ENCODE results near the gene DSC3. TPM values are rescaled to one million over a fixed set of nuclear protein-coding genes. Genes with fewer than 3 reads are reported as not detected.

Gene DSC3
- total RNA-seq, 1 experiment from 2014 or later: 0.61 TPM

DNA sequence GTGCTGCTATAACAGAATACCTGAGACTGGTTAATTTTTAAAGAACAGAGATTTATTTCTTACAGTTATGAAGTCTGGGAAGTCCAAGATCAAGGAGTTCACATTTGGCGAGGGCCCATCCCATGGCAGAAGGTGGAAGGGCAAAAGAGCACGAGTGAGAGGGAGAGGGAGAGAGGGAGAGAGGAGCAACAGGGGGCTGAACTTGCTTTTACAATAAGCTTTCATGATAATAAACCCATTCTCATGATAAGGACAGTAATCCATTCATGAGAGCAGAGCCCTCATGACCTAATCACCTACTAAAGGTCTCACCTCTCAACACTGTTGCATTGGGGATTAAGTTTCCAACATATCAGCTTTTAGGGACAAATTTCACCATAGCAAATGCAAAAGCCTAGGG lies 45.3 kb downstream of the DSC3 start:
- TF ChIP-seq CTCF (conservative IDR thresholded peaks at IDR 0.05): no peak
- WGBS (ENCODE audit: extremely low coverage, insufficient read length, low lambda C conversion rate): no CpG with 5 or more reads among the region's 2 CpGs
- Mint-ChIP-seq H3K4me1 (peaks cover 37 to 39% of the 10 kb centered on the region in 2 experiments), H3K9me3 (no peaks in the 10 kb centered on the region), H3K27me3 (ENCODE audit: low read depth) (peaks cover 2% of the 10 kb centered on the region; the same call in 1 of the 2 replicates), H3K36me3 (ENCODE audit: insufficient read depth in 1 of 3, low read depth in 3 of 3) (no peaks in the 10 kb centered on the region; a peak in 1 of 7 replicates), H3K4me3 (no peak overlapping the region), H3K27ac (no peak overlapping the region)
- no peak for DNase-seq
- peaks cover 2% of the 10 kb centered on the region; the same call in 1 of the 2 replicates for H3K4me1 ChIP-seq (ENCODE audit: insufficient read depth, low read length)
- no peak overlapping the region for H3K23ac ChIP-seq (ENCODE audit: insufficient read length, low read depth, low read length)
- H3K56ac ChIP-seq (ENCODE audit: insufficient read length, low read depth, low read length): no peak overlapping the region
- H4K5ac ChIP-seq (ENCODE audit: insufficient read length, low read depth, low read length): no peak overlapping the region
- no peak overlapping the region for H4K8ac ChIP-seq (replicated peaks; ENCODE audit: insufficient read length, low read depth, low read length)
- H3T11ph ChIP-seq (ENCODE audit: low read length): no peak overlapping the region
- no peak overlapping the region for H3K14ac ChIP-seq (ENCODE audit: insufficient read depth, low read length)
- no peak overlapping the region for H3K4me2 ChIP-seq (ENCODE audit: insufficient read depth, insufficient read length, low read length)
- H3K79me1 ChIP-seq (ENCODE audit: insufficient read depth, low read depth, low read length, poor library complexity, severe bottlenecking): no peaks in the 10 kb centered on the region
- H3K4ac ChIP-seq (ENCODE audit: low read depth, low read length): no peak overlapping the region
- H2BK120ac ChIP-seq (ENCODE audit: low read depth, low read length, poor library complexity, severe bottlenecking): no peak overlapping the region
- no peak overlapping the region for H2BK12ac ChIP-seq (ENCODE audit: insufficient read length, low read depth, low read length)
- no peak overlapping the region for H4K91ac ChIP-seq (ENCODE audit: insufficient read length, low read depth, low read length)
- H3K18ac ChIP-seq (ENCODE audit: insufficient read length, low read depth, low read length): no peak overlapping the region
- H3K23me2 ChIP-seq (ENCODE audit: insufficient read length, low read depth, low read length, poor library complexity, severe bottlenecking): no peaks in the 10 kb centered on the region
- H2AFZ ChIP-seq (ENCODE audit: low read length): no peak overlapping the region
- H3K27me3 ChIP-seq (ENCODE audit: insufficient read depth, low read length): no peaks in the 10 kb centered on the region
- H3K79me2 ChIP-seq (ENCODE audit: insufficient read depth, low read length): no peaks in the 10 kb centered on the region
- H2BK5ac ChIP-seq (ENCODE audit: insufficient read length, low read length): no peak overlapping the region
- H2BK15ac ChIP-seq (ENCODE audit: low read depth, low read length): no peak overlapping the region
- no peak overlapping the region for H2AK5ac ChIP-seq (ENCODE audit: insufficient read length, low read length)
- H3K27ac ChIP-seq (ENCODE audit: insufficient read length, low read depth, low read length): no peak overlapping the region
- no peak overlapping the region for H3K9ac ChIP-seq (ENCODE audit: extremely low read depth, insufficient read length, low read length)
- H4K20me1 ChIP-seq (ENCODE audit: control insufficient read depth, insufficient read depth, insufficient read length): no peaks in the 10 kb centered on the region
- no peak overlapping the region for H2BK20ac ChIP-seq (ENCODE audit: low read depth, low read length, poor library complexity, severe bottlenecking)
- H3K9me3 ChIP-seq (ENCODE audit: control insufficient read depth, low read depth, low read length): no peaks in the 10 kb centered on the region

Measured in H9 (cell line).